Hematopoietic multipotent progenitor cell treated with erythropoietin and hydrocortisone succinate and interleukin-3 and kit ligand, for 17 days (in vitro differentiated cells): ENCODE results near the gene EPOP.

ENCODE experiments used
- DNase-seq: peaks from one replicate; pipeline ENCODE4 v3.0.0-alpha.2; 2015; ENCODE audit warnings: low spot score

EPOP gene

DNA sequence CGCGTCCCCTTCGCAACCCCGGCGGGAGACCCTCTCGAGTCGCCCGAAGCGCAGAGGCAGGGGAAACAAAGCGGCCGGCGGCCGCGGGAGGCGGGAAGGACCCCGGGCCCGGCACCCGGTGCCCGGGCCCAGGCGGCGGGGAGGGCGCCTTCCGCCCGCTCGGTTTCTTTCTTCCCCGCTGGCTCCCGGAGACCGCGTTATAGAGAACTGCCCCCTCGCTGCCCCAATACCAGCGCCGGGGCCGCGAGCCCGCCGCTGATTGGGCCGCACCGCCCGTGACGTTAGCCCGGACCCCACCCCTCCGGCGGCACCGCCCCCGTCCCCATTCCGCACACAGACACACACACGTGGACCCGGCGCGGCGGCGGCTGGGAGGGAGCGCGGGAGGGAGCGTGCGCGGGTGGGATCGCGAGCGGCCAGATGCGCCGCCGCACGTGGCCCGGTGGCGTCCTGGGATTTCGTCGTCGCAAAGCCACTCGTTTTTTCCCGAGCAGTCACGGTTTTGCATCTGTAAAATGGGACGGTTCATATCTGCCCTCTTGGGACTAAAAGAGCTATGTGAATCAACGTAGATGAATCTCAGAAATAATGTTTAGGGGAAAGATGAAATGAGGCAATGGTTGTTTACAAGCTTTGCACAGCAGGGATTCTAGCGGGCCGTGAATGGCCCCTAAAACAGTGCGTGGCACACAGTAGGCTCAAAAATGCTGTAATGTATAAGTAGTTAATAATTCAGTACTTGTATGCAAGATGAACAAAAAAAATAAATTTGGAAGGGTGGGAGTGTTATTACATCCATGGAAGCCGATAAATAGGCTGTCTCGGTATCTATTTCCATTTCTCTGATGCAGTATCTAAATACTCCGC lies at the start of gene EPOP:
EPOP (minus strand) TSS at position 209 of the 867 bp plus-strand sequence. CDS start 462 bp downstream, outside the sequence.
- DNase-seq = peak; percentile 10

DNA sequence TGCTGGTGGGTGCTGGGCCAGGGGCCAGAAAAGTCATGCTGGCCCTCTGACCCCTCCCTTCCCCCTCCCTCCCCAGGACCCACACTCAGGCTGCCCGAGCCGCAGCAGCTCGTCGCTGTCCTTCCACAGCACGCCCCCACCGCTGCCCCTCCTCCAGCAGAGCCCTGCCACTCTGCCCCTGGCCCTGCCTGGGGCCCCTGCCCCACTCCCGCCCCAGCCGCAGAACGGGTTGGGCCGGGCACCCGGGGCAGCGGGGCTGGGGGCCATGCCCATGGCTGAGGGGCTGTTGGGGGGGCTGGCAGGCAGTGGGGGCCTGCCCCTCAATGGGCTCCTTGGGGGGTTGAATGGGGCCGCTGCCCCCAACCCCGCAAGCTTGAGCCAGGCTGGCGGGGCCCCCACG lies 47.0 kb upstream of the EPOP start:
- DNase-seq = no peak

DNA sequence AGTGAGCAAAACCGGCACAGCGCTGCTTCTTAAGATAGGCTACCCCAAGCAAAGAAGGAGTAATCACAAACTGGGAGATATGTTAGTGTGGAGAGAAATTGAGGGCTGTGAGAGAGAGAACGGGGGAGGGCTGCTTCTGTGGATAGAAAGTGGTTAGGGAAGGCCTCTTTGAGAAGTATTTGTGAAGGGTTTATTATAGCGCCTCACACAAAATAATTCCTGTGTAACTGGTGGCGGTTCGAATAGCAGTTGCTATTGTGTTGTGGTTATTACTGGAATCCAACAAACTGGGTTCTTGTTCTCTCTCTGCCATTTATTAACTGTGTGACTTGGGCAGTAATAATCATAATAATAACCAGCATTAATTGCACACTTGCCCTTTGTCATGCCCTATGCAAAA lies 46.2 kb upstream of the EPOP start:
- DNase-seq = no peak

DNA sequence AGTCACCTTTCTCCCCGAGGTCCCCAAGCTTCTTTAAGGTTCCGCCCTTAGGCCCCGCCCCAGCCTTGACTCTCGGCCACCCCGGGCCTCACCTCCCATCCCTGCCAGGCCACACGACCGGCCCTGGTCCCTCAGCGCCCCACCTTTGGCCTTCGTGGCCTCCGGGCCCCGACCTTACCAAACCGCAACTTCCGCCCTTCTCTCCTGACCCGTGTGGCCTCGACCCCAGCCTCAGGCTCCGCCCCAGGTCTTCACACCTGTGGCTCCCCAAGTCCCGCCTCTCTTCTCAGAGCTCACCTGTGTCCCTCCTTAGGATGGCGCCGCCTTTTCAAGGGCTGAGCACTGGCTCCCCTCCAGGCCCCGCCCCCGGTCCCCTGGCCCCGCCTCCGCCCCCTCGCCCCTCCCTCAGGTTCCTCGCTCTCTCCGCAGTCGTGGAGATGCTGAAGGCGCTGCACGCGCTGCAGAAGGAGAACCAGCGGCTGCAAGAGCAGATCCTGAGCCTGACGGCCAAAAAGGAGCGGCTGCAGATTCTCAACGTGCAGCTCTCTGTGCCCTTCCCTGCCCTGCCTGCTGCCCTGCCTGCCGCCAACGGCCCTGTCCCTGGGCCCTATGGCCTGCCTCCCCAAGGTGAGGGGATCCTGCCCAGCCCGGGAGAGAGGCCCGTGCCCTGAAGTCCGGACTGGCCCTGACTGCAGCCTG lies 45.3 kb upstream of the EPOP start:
- DNase-seq = no peak

DNA sequence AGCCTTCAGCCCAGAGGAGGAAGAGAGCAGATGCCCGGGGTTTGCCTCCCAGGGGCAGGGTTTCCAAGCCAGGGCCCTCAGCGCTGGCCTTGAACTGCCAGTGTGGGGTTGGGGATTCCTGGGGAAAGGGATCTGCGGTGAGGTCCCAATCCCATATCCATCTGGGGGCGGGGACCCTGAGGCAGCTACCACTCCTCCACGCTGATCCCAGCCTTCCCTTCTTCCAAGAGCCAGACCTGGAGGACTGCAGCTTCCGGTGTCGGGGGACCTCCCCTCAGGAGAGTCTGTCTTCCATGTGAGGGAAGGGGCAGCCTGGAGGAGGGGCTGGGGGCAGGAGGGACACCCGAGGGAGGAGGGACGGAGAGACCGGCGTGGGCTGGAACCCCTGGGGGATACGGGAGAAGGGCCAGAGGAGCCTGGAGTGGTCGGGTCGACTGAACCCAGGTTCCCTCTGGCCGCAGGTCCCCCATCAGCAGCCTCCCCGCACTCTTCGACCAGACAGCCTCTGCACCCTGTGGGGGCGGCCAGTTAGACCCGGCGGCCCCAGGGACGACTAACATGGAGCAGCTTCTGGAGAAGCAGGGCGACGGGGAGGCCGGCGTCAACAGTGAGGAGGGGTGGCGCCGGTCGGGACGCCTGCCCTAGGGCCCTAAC lies 44.7 kb upstream of the EPOP start:
- no peak for DNase-seq

DNA sequence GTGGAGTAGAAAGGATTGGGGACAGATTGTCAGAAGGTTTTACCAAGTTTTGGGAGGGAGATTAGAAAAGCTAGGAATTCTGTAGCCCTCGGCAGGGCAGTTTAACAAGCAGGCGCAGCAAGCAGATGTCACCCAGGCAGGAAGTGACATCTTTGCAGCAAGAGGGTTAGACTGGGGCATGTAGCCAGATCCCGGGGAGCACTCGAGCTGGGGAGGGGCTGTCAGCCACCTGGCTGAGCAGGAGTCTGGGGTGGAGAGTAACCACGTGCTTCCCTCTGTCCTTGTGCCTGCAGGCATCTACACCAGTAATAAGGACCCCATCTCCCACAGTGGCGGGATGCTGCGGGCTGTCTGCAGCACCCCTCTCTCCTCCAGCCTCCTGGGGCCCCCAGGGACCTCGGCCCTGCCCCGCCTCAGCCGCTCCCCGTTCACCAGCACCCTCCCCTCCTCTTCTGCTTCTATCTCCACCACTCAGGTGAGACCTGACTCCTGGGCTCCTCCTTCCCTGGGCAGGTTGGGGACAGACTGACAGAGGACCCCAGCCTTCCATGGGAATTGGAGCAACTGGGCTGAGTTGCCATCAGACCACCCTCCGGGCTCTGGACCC lies 42.5 kb upstream of the EPOP start:
- no peak for DNase-seq

DNA sequence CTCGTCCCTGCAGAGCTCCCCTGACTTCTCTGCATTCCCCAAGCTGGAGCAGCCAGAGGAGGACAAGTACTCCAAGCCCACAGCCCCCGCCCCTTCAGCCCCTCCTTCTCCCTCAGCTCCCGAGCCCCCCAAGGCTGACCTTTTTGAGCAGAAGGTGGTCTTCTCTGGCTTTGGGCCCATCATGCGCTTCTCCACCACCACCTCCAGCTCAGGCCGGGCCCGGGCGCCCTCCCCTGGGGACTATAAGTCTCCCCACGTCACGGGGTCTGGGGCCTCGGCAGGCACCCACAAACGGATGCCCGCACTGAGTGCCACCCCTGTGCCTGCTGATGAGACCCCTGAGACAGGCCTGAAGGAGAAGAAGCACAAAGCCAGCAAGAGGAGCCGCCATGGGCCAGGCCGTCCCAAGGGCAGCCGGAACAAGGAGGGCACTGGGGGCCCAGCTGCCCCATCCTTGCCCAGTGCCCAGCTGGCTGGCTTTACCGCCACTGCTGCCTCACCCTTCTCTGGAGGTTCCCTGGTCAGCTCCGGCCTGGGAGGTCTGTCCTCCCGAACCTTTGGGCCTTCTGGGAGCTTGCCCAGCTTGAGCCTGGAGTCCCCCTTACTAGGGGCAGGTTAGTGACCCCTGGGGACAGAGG lies 41.7 kb upstream of the EPOP start:
- DNase-seq = no peak

DNA sequence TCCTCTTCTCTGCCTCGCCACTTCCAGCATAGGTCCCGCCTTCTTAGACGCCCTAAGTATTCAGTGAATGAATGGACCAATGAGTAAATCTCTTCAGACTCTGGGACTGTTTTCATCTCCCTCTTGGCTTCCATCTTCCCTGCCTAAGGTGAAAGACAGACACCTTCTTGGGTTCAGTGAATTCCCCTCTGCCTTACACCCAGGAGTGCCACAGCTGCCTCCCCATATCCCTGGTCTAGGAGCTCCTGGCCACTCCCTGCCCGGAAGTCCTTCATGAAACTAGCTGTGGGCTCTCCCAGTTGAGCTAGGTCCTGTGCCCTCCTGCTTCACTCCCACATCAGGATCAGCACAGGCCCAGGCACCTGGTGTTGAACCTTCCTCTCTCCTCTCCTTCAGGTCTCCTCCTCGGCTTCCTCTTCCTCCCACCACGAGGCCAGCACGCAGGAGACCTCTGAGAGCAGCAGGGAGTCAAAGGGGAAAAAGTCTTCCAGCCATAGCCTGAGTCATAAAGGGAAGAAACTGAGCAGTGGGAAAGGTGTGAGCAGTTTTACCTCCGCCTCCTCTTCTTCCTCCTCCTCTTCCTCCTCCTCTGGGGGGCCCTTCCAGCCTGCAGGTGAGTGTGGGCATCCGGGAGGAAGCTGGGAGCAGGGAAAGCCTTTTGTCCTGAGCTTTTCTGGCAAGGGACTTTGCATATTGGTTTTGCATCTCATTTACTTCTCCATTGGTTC lies 40.6 kb upstream of the EPOP start:
- no peak for DNase-seq

DNA sequence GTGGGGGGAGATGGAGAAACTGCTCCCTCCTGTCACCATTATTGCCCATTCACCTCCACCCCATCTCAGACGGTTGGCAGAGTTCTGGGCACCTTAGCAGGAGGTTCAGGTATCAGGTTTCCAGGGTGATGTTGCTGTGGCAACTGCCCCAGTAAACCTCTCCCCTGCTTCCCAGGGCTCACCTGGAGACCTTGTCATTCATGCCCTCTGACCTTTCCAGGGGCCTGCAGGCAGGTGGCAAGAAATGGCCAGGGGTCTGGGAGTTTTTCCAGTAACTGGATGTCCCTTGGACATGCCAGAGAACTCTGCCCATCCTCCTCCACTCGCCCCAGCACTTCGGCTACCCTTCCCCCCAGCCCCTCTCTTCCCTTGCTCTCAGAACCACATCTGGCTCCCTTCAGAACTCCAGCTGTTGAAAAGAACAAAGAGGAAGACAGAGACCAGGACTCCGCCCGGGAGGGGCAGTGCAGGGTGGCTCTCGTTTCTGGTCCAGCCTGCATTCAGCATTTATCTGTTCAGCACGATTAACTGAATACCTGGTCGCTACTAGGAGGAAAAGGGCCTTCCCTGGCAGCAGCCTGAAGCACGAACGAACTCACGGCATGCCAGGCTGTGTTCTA lies 38.8 kb upstream of the EPOP start:
- no peak for DNase-seq

DNA sequence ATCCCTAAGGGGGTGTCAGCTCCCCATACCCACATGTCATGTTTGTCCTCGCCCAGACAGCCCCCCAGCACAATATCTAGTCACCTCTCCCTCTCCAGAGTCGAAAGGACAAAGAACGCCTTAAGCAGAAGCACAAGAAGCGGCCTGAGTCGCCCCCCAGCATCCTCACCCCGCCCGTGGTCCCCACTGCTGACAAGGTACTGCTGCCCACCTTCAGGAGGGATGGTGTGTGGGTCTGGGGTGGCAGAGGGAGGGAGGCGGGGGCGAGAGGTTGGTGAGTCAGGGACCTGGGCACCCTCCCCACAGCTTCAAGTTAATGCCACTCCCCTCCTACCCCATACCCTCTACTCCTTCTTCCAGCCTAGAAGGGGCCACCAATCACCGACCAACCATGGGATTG lies 37.8 kb upstream of the EPOP start:
- no peak for DNase-seq

DNA sequence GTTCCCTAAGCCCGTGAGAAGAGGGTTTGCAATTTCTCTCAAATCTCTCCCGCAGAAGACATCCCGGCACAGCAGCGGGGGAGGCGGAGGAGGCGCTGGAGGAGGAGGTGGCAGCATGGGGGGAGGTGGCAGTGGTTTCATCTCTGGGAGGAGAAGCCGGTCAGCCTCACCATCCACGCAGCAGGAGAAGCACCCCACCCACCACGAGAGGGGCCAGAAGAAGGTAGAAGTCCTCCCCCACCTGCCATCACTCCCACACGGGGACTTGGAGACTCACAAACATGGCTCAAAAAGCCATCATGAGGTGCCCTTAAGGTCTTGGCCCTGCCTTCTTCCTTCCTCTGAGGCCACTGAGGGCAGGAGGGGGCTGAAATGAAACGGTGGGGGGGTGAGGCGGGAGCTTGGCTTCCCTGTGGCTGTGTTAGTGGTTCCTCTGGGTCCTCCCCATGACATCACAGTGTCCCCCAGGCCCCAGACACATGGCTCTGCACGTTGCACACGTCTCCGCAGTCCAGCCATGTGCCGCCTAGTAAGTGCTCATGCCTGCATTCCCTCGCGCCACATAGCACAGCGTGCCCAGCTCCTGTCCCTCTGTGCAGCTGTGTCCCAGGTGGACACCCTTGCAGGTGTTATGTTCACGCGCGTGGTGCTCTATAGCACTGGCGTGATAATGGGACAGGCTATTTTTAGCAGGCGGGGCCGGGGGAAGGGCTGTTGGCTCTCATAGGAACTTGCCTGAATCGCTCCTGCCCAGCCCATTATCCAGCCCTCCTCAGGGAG lies 37.2 kb upstream of the EPOP start:
- DNase-seq = no peak

DNA sequence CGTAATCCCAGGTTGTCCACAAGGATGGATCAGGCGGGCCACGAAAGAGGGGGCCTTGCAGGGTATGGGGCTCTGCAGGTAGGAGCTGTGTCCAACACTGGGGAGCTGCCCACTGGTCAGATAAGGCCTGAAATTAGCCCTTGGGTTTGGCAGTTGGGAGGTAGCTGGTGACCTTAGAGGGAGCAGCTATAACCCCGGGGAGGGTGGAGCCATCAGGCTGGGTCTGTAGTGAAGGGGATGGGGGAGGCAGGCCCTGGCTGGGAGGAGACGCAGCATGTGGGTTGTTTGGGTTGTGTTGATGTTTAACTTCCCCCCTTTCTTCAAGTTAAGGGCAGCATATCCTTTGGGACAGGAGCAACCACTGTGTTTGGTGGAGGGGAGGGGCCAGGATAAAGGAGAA lies 36.2 kb upstream of the EPOP start:
- DNase-seq = no peak

DNA sequence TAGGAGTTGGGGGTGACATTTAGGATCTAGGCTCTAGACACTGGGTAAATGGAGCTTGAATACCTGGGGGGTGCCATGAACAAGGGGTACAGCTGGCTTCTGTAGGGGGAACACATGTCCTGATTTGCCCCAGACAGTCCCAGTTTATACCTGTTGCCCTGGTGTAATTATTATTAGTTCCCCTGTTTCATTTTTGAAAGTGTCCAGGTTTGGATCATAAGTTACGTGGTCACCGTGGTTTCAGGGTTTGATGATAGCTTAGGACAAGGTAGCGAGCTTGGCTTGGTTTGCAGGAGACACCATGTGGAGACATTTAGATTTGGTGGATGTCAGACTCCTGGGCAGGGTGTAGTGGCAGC lies 35.8 kb upstream of the EPOP start:
- no peak for DNase-seq

DNA sequence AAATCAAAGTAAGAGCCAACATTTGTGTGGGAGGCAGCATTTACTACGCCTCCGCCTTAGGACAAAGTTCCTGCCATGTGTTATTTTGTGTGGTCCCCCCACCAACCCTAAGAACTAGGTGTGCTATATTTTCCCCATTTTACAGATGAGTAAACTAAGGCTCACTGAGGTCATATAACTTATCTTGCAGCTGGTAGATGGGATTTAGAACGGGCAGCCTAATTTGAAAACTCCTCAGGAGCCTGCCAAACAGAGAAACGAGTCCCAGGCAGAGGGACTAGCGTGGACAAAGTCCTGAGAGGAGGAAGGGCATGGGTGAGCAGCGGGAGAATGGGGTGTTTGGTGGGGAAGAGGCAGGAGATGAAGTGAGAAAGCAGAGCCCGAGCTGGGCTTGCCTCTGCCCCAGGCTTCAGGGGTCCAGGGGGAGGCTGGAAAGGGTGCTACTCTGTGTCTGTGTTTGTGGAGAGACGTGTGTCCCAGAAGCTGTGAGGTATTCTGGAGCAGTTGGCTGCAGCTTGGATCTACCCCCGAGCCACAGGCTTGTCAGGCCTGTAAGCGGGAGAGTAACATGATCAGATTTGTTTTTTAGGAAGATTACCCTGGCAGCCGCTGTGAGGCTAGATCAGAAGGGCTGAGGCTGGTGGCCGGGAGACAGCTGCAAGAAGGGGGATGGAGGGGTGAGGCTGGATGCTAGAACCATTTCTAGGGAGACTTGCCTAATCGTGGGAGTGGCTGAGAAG lies 35.3 kb upstream of the EPOP start:
- no peak for DNase-seq

DNA sequence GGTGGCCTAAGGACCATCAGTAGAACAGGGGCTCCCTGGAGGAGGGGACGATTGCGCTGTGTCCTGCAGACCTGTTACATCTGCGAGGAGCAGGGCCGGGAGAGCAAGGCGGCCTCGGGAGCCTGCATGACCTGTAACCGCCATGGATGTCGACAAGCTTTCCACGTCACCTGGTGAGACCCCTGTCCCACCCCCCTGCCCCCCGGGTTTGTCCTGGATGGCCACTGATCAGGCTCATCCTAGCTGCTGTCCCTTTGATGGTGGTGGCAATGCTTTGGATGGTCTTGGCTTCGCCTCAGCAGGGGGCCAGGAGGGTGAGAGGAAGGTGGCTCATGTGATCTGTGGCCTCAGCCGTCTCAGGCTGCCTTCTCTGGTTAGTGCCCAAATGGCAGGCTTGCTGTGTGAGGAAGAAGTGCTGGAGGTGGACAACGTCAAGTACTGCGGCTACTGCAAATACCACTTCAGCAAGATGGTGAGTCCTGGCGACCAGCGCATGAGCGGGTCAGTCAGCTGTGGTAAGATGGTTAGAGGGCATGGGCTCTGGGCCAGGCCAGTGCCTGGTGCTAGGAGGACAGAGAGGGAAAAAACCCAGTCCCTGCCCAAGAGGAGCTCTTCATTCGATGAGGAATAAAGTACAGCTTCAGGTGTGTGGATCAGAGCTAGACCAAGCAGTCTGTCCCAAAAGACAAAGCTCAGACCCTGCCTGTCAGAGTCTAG lies 34.5 kb upstream of the EPOP start:
- DNase-seq = no peak

DNA sequence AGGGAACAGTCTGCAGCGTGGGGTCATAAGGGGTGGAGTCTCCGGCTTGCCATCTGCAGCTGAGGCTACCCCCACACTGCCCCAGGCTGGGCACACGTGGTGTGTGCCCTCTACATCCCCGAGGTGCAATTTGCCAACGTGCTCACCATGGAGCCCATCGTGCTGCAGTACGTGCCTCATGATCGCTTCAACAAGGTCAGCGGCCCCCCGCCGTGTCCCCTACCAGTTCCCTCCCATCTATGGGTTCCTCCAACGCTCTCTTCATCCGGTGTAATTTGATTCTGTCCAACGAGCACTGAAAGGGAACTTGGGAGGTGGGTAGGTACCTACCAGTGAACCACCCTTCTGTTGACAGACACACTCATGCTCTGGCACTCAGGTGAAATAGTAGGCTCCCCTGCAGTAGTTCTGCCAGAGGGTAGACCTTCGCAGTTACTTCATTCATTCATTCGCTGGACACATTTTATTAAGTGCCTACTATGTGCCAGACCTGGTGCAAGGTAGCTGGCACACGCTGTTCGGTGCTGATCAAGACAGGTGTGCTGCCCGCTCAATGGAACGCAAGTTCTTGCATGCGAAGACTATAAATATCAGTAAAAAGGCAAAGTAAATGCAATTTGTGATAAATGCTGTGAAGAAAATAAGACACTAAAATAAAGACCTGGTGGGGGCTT lies 33.1 kb upstream of the EPOP start:
- no peak for DNase-seq

DNA sequence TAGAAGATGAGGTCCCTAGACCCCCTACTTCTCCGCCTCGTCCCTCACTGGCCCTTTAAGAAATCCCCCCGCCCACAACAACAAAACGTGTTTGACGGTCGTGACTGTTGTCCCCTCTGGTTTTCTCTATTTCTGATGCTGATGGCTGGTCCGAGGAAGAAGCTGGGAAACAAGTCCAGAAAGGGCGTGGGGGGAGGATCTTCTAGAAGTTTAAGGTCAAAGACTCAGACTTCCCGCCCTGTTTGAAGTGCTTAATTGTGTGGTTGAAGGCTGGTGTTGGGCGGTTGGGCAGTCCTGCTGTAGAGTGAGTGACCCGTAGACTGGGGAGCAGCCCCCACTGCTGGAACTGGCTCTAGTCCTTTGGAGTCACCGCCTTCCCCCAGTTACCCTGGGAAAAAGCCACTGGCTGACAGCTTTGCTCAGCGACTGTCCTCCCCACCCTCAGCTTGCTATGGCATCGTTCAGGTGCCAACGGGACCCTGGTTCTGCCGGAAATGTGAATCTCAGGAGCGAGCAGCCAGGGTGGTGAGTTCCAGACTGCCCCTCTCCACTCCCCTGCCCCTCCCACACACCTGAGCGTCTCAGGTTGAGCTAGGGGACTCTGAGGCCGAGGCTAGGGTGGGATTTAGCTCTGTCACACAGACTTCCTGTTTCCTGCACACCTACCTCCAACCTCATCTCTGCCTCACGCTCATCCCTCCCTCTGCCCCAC lies 31.9 kb upstream of the EPOP start:
- no peak for DNase-seq
